ENCODE results near the gene EPHA2.

Gene EPHA2

GRCh38 chr1:16191309-16191708 is 35.4 kb upstream of the EPHA2 start (continued):
- TF ChIP-seq CSRNP3 (CRISPR knock-in tag; IDR thresholded peaks at IDR 0.05) = no peak
- no peak for TF ChIP-seq GLIS3 (CRISPR knock-in tag; IDR thresholded peaks at IDR 0.05)
- TF ChIP-seq CREB5 (CRISPR knock-in tag; IDR thresholded peaks at IDR 0.05; ENCODE audit: low read depth) = no peak
- no peak for TF ChIP-seq ZC3H10 (CRISPR knock-in tag; IDR thresholded peaks at IDR 0.05)
- no peak for TF ChIP-seq ZFP30 (CRISPR knock-in tag; IDR thresholded peaks at IDR 0.05)

GRCh38 chr1:16189921-16190621 is 34.2 kb upstream of the EPHA2 start:
- ATAC-seq = no peak
- no peak for TF ChIP-seq ZNF8 (CRISPR knock-in tag; IDR thresholded peaks at IDR 0.05)
- peak; percentile 97 for TF ChIP-seq ZNF70 (CRISPR knock-in tag; IDR thresholded peaks at IDR 0.05)
- no peak for TF ChIP-seq GLIS3 (CRISPR knock-in tag; IDR thresholded peaks at IDR 0.05)

GRCh38 chr1:16189003-16189402 is 33.1 kb upstream of the EPHA2 start:
- ATAC-seq = no peak
- TF ChIP-seq ZC3H10 (CRISPR knock-in tag; IDR thresholded peaks at IDR 0.05) (no peak), TSHZ2 (CRISPR knock-in tag; IDR thresholded peaks at IDR 0.05) (no peak), RARB (CRISPR knock-in tag; IDR thresholded peaks at IDR 0.05) (no peak), ESRRG (CRISPR knock-in tag; IDR thresholded peaks at IDR 0.05) (no peak), CSDC2 (CRISPR knock-in tag; IDR thresholded peaks at IDR 0.05) (no peak), CREB5 (CRISPR knock-in tag; IDR thresholded peaks at IDR 0.05; ENCODE audit: low read depth) (no peak), OSR1 (CRISPR knock-in tag; IDR thresholded peaks at IDR 0.05) (no peak), POU6F1 (CRISPR knock-in tag; IDR thresholded peaks at IDR 0.05; ENCODE audit: borderline replicate concordance, low read depth) (no peak), PATZ1 (CRISPR knock-in tag; IDR thresholded peaks at IDR 0.05; ENCODE audit: borderline replicate concordance) (no peak), ARNTL (CRISPR knock-in tag; IDR thresholded peaks at IDR 0.05; ENCODE audit: borderline replicate concordance, low read depth) (no peak), BACH2 (CRISPR knock-in tag; IDR thresholded peaks at IDR 0.05; ENCODE audit: borderline replicate concordance) (no peak), ZNF565 (CRISPR knock-in tag; conservative IDR thresholded peaks at IDR 0.05; ENCODE audit: low read depth) (no peak), ZFP30 (CRISPR knock-in tag; IDR thresholded peaks at IDR 0.05) (no peak)

All from SK-N-SH treated with all-trans-retinoic acid at 6 μM for 48 hours (cell line).